AG04450 (cell line): Measurements from ENCODE around the gene STARD13. TPM values are rescaled to one million over a fixed set of nuclear protein-coding genes. Genes with fewer than 3 reads are reported as not detected.

ENCODE experiments used
- CTCF ChIA-PET: fragments of 300-600, 350-600 bp; formaldehyde crosslinking; extraction: SDS; loops from one replicate; lab custom pipeline; 2022; ENCODE audit warnings: antibody characterized with exemption, inconsistent platforms; lab: Charles Lee
- POLR2A ChIA-PET: fragments of 350-600 bp; formaldehyde crosslinking; extraction: SDS; loops from one replicate; lab custom pipeline; 2021; ENCODE audit warnings: antibody characterized with exemption, inconsistent platforms; lab: Yijun Ruan, JAX
- DNase-seq: peaks from one replicate; pipeline ENCODE4 v3.0.0-alpha.2; 2011; ENCODE audit warnings: low read depth, low spot score
- H3K27ac ChIP-seq: one replicate; pipeline ENCODE4 v1.5.1; 2012; ENCODE audit warnings: low read depth, low read length, control low read depth
- H3K27me3 ChIP-seq: one replicate; pipeline ENCODE4 v1.6.0; 2012; ENCODE audit warnings: low read length; ENCODE audit not compliant: control insufficient read depth, insufficient read depth
- H3K4me3 ChIP-seq: 2 replicates; pipeline ENCODE4 v1.5.1; 2011; ENCODE audit warnings: mild to moderate bottlenecking, low read depth, low read length, control low read depth
- H3K9me3 ChIP-seq: 2 replicates; pipeline ENCODE4 v1.5.1; 2012; ENCODE audit warnings: low read length; ENCODE audit not compliant: control insufficient read depth, insufficient read depth
- CTCF ChIP-seq: IDR thresholded peaks from 2 replicates; pipeline ENCODE4 v1.5.1; 2011; ENCODE audit warnings: low read depth, low read length, control low read depth, inconsistent platforms
- polyA plus RNA-seq: library from polyadenylated mRNA; depleted of rRNA; stranded (reverse); fragments of >200 nt; gene quantifications from 2 replicates; pipeline ENCODE4 v1.2.3, GENCODE V29; 2011

STARD13 gene
- polyA plus RNA-seq, 1 experiment = 27.7 TPM

GRCh38 chr13:33287142-33287882 lies 1.8 kb upstream of the STARD13 start:
- no peak for DNase-seq
- Histone ChIP-seq H3K4me3 (no peak overlapping the region), H3K27me3 (no peaks in the 10 kb centered on the region), H3K27ac (no peak overlapping the region), H3K9me3 (no peaks in the 10 kb centered on the region)
- ChIA-PET CTCF (interaction anchor here (1.3 to 2.6 kb wide), 2 partner anchors 59 kb away, joined by 4 to 9 read pairs; no protein-coding TSS in a partner anchor), POLR2A (no interaction called here)
- no peak for TF ChIP-seq CTCF

- peak overlapping the region; percentile 42 for H3K4me3 ChIP-seq
- CTCF ChIA-PET = interaction anchor here (0.6 to 2.6 kb wide), 7 partner anchors 13 to 201 kb away, joined by 3 to 9 read pairs (median 7); no protein-coding TSS in a partner anchor
- no peaks in the 10 kb centered on the region for H3K27me3 ChIP-seq
- DNase-seq = no peak
- TF ChIP-seq CTCF = no peak
- H3K9me3 ChIP-seq = no peaks in the 10 kb centered on the region
- POLR2A ChIA-PET = interaction anchor here (1.0 to 2.2 kb wide), 5 partner anchors 35 to 202 kb away, joined by 4 to 8 read pairs (median 7); no protein-coding TSS in a partner anchor
- peak overlapping the region; percentile 97 for H3K27ac ChIP-seq
These were observed 573 bp upstream of the STARD13 start for GRCh38 chr13:33286128-33286527.

GRCh38 chr13:33284916-33285315 lies 639 bp downstream of the STARD13 start:
- Histone ChIP-seq H3K27me3 (no peaks in the 10 kb centered on the region), H3K9me3 (no peaks in the 10 kb centered on the region), H3K4me3 (peak overlapping the region; percentile 76), H3K27ac (peak overlapping the region; percentile 97)
- DNase-seq = no peak
- POLR2A ChIA-PET = interaction anchor here (0.6 to 2.2 kb wide), 9 partner anchors 8 to 258 kb away, joined by 3 to 8 read pairs (median 5); no protein-coding TSS in a partner anchor
- TF ChIP-seq CTCF = no peak
- CTCF ChIA-PET = interaction anchor here (0.6 to 2.6 kb wide), 11 partner anchors 14 to 258 kb away, joined by 3 to 9 read pairs (median 3); no protein-coding TSS in a partner anchor

- peak overlapping the region; percentile 76 for H3K4me3 ChIP-seq
- no peak for TF ChIP-seq CTCF
- DNase-seq = no peak
- H3K27ac ChIP-seq = no peak overlapping the region
- ChIA-PET POLR2A (interaction anchor here (0.6 kb wide), 1 partner anchor 65 kb away, joined by 3 read pairs; no protein-coding TSS in a partner anchor), CTCF (interaction anchor here (0.6 kb wide), 2 partner anchors 254 to 259 kb away, joined by 3 read pairs; no protein-coding TSS in a partner anchor)
- no peaks in the 10 kb centered on the region for H3K27me3 ChIP-seq
- H3K9me3 ChIP-seq = no peaks in the 10 kb centered on the region
These were observed 1.5 kb downstream of the STARD13 start for GRCh38 chr13:33284031-33284430.
